ENCODE results near the gene C2CD2.

C2CD2 gene

DNA sequence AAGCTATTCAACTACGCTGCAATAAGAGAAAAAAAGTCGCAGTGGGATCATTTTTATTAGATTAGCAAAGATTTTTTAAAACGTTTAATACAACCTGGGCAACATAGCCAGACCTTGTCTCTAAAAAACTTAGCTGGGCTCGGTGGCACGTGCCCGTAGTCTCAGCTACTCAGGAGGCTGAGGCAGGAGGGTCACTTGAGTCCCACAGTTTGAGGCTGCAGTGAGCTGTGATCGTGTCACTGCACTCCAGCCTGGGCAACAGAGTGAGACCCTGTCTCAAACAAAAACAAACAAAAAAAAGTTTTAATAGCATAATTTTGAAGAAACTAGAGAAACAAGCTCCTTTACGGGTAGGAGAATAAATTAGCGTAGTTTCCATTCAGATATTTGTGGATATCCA, 73.7 kb downstream of the C2CD2 start:
- WGBS (ENCODE audit: extremely low coverage, insufficient coverage, low lambda C conversion rate), result no CpG with 5 or more reads among the region's 9 CpGs
- Histone ChIP-seq H4K8ac (ENCODE audit: low read depth, low read length) (no peak overlapping the region), H3K4me2 (ENCODE audit: low read length) (no peak overlapping the region), H2AK5ac (ENCODE audit: low read length) (no peak overlapping the region), H3K79me1 (ENCODE audit: low read length) (no peaks in the 10 kb centered on the region), H3K79me2 (ENCODE audit: control insufficient read depth, insufficient read depth, low read length) (peaks cover 2% of the 10 kb centered on the region), H3K27me3 (ENCODE audit: insufficient read depth, low read length, poor library complexity) (no peaks in the 10 kb centered on the region), H4K5ac (ENCODE audit: low read length) (no peak overlapping the region), H3K18ac (ENCODE audit: low read length) (no peak overlapping the region), H3K27ac (ENCODE audit: low read depth, low read length) (no peak overlapping the region), H3K23ac (ENCODE audit: low read length) (no peak overlapping the region), H3K36me3 (ENCODE audit: control insufficient read depth, insufficient read depth, low read length) (no peaks in the 10 kb centered on the region), H3K4me3 (ENCODE audit: low read length) (no peak overlapping the region), H2BK15ac (replicated peaks; ENCODE audit: low read depth) (no peak overlapping the region), H2BK120ac (ENCODE audit: low read depth, low read length) (no peak overlapping the region), H3K4me1 (ENCODE audit: control insufficient read depth, low read depth, low read length) (no peaks in the 10 kb centered on the region), H2BK5ac (ENCODE audit: low read length) (no peak overlapping the region), H3K56ac (ENCODE audit: low read length) (no peak overlapping the region), H3K4ac (ENCODE audit: low read depth, low read length) (no peak overlapping the region), H3K9ac (ENCODE audit: low read length) (no peak overlapping the region)
- DNase-seq, result no peak

DNA sequence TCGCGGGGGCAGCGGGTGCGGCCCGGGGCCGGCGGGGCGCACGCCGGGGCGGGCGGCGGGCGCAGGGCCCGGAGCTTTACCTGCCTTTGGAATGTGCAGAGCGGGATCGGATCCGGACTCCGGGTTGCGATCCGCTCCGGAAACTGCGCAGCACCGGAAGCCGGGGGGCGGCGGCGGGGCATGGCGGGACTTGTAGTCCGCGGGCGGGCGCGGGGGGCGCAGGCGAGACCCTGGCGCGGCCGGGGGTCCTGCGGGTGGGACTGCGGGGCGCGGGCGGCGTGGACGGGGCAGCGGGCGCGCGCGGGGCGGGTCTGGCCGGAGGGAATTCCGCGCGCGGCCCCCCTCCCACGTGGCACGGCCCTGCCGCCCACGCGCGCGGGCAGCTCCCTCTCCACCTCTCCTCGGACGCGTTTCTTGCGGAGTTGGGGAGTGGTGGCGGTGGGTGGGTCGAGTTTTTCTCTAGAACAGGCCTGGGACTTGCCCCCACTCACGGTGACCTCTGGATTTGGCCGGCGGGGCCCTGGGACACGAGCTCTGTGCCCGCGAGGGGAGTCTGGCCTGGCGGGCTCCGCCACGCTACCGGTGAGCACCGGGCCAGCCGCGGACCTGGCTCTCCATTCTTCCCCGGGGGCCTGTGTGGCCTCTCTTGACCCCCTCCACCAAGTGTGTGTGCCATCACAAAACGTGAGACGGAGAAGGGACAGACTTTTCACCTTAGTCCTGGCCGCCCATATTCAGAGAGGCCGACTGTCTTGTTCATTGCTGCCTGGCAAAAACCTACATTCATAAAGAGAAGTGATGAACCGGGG, 74.4 kb downstream of the C2CD2 start, which contains the start of gene PRDM15:
TSS of gene PRDM15 (minus strand) at position 155 of the 809 bp plus-strand sequence. CDS start 18,981 bp downstream, outside the sequence.
- Histone ChIP-seq H3K27ac (ENCODE audit: low read depth, low read length) (no peak within 1 kb of the TSS), H3K79me1 (ENCODE audit: low read length) (peaks cover 2% of the 10 kb centered on the region), H3K18ac (ENCODE audit: low read length) (peak within 1 kb of the TSS; percentile 100), H2BK5ac (ENCODE audit: low read length) (no peak within 1 kb of the TSS), H3K56ac (ENCODE audit: low read length) (peak within 1 kb of the TSS; percentile 91), H2BK120ac (ENCODE audit: low read depth, low read length) (peak within 1 kb of the TSS; percentile 99), H3K4ac (ENCODE audit: low read depth, low read length) (peak within 1 kb of the TSS; percentile 95), H3K4me3 (ENCODE audit: low read length) (peak within 1 kb of the TSS; percentile 71), H2AK5ac (ENCODE audit: low read length) (no peak within 1 kb of the TSS), H4K8ac (ENCODE audit: low read depth, low read length) (peak within 1 kb of the TSS; percentile 96), H2BK15ac (replicated peaks; ENCODE audit: low read depth) (no peak within 1 kb of the TSS), H3K27me3 (ENCODE audit: insufficient read depth, low read length, poor library complexity) (no peaks in the 10 kb centered on the region), H3K36me3 (ENCODE audit: control insufficient read depth, insufficient read depth, low read length) (no peaks in the 10 kb centered on the region), H3K79me2 (ENCODE audit: control insufficient read depth, insufficient read depth, low read length) (peaks cover 2% of the 10 kb centered on the region), H3K4me2 (ENCODE audit: low read length) (peak within 1 kb of the TSS; percentile 84), H4K5ac (ENCODE audit: low read length) (no peak within 1 kb of the TSS), H3K23ac (ENCODE audit: low read length) (no peak within 1 kb of the TSS), H3K4me1 (ENCODE audit: control insufficient read depth, low read depth, low read length) (no peaks in the 10 kb centered on the region), H3K9ac (ENCODE audit: low read length) (peak within 1 kb of the TSS; percentile 87)
- no CpG with 5 or more reads among the region's 89 CpGs for WGBS (ENCODE audit: extremely low coverage, insufficient coverage, low lambda C conversion rate)
- DNase-seq, result peak; percentile 90

DNA sequence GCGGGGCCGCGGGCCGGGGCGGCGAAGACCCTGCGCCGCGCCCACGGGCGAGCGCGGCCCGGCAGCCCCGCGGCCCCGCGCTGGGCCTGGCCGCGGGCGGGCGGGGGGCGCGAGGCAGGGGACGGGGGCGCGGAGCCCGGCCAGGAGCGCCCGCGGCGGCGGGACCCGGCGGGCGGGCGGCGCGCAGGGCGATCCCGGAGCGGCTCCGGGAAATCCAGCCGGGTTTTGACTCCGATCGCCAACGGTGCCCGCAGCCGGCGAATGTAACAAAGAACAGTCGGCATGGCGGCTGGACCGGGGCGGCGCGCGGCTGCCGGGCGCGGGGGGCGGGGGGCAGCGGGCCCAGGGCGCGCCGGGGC, 75.0 kb downstream of the C2CD2 start:
- no peaks in the 10 kb centered on the region for H3K4me1 ChIP-seq (ENCODE audit: control insufficient read depth, low read depth, low read length)
- H3K4me2 ChIP-seq (ENCODE audit: low read length), result no peak overlapping the region
- no peaks in the 10 kb centered on the region for H3K27me3 ChIP-seq (ENCODE audit: insufficient read depth, low read length, poor library complexity)
- DNase-seq, result peak; percentile 86
- WGBS (ENCODE audit: extremely low coverage, insufficient coverage, low lambda C conversion rate), result no CpG with 5 or more reads among the region's 65 CpGs
- H3K4me3 ChIP-seq (ENCODE audit: low read length), result no peak overlapping the region
- no peak overlapping the region for H3K23ac ChIP-seq (ENCODE audit: low read length)
- no peak overlapping the region for H2BK15ac ChIP-seq (replicated peaks; ENCODE audit: low read depth)
- no peaks in the 10 kb centered on the region for H3K36me3 ChIP-seq (ENCODE audit: control insufficient read depth, insufficient read depth, low read length)
- peaks cover 2% of the 10 kb centered on the region for H3K79me2 ChIP-seq (ENCODE audit: control insufficient read depth, insufficient read depth, low read length)
- H3K18ac ChIP-seq (ENCODE audit: low read length), result peak overlapping the region; percentile 100
- H3K4ac ChIP-seq (ENCODE audit: low read depth, low read length), result peak overlapping the region; percentile 95
- H3K9ac ChIP-seq (ENCODE audit: low read length), result no peak overlapping the region
- H3K27ac ChIP-seq (ENCODE audit: low read depth, low read length), result no peak overlapping the region
- H2AK5ac ChIP-seq (ENCODE audit: low read length), result no peak overlapping the region
- no peak overlapping the region for H2BK5ac ChIP-seq (ENCODE audit: low read length)
- no peak overlapping the region for H4K5ac ChIP-seq (ENCODE audit: low read length)
- peak overlapping the region; percentile 96 for H4K8ac ChIP-seq (ENCODE audit: low read depth, low read length)
- H3K79me1 ChIP-seq (ENCODE audit: low read length), result peaks cover 3% of the 10 kb centered on the region
- peak overlapping the region; percentile 99 for H2BK120ac ChIP-seq (ENCODE audit: low read depth, low read length)
- H3K56ac ChIP-seq (ENCODE audit: low read length), result no peak overlapping the region

- Histone ChIP-seq H3K4me1 (ENCODE audit: control insufficient read depth, low read depth, low read length) (no peaks in the 10 kb centered on the region), H4K8ac (ENCODE audit: low read depth, low read length) (no peak overlapping the region), H3K23ac (ENCODE audit: low read length) (no peak overlapping the region), H3K4me2 (ENCODE audit: low read length) (peak overlapping the region; percentile 83), H3K18ac (ENCODE audit: low read length) (peak overlapping the region; percentile 100), H3K36me3 (ENCODE audit: control insufficient read depth, insufficient read depth, low read length) (no peaks in the 10 kb centered on the region), H3K4ac (ENCODE audit: low read depth, low read length) (peak overlapping the region; percentile 89), H3K79me2 (ENCODE audit: control insufficient read depth, insufficient read depth, low read length) (peaks cover 2% of the 10 kb centered on the region), H3K9ac (ENCODE audit: low read length) (peak overlapping the region; percentile 68), H2BK120ac (ENCODE audit: low read depth, low read length) (no peak overlapping the region), H3K27me3 (ENCODE audit: insufficient read depth, low read length, poor library complexity) (no peaks in the 10 kb centered on the region), H2BK15ac (replicated peaks; ENCODE audit: low read depth) (no peak overlapping the region), H3K56ac (ENCODE audit: low read length) (peak overlapping the region; percentile 82), H2BK5ac (ENCODE audit: low read length) (no peak overlapping the region), H3K79me1 (ENCODE audit: low read length) (peaks cover 3% of the 10 kb centered on the region), H3K4me3 (ENCODE audit: low read length) (peak overlapping the region; percentile 71), H2AK5ac (ENCODE audit: low read length) (no peak overlapping the region), H3K27ac (ENCODE audit: low read depth, low read length) (no peak overlapping the region), H4K5ac (ENCODE audit: low read length) (no peak overlapping the region)
- peak; percentile 33 for DNase-seq
- WGBS (ENCODE audit: extremely low coverage, insufficient coverage, low lambda C conversion rate), result no CpG with 5 or more reads among the region's 48 CpGs
These were observed 75.7 kb downstream of the C2CD2 start for GRCh38 chr21:41877901-41878830.

DNA sequence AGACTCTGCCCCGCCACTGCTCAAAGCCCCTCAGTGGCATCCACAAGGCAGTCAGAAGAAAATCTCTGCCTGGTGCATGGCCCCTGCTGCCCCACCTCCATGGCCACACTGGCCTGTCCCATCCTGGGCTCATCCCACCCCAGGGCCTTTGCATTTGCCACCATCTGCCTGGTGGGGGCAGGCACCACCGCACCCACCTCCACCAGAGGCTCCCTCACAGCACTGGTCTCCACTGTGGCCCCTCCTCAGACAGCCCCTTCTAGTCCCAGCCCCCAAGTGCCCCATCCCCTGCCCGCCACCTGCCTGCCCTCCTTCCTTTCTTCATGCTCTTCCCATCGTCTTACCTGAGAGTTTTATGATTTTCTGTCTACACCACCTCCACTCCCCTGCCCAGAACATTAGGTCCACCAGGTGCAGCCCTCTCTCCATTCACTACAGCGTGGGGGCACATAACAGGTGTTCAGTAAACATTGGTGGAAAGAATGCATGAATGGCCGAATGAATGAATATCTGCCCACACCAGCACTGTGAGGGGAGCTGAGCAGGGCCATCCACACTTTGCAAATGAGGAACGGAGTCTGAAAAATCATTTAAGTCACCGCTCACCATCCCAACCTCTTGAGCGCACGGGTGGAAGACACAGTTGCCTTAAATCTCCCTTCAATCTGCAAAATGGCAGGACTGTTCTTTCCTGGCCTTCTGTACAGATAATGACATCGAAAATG, 76.7 kb downstream of the C2CD2 start:
- Histone ChIP-seq H3K79me1 (ENCODE audit: low read length) (peaks cover 7% of the 10 kb centered on the region), H2AK5ac (ENCODE audit: low read length) (no peak overlapping the region), H3K4ac (ENCODE audit: low read depth, low read length) (no peak overlapping the region), H3K27me3 (ENCODE audit: insufficient read depth, low read length, poor library complexity) (no peaks in the 10 kb centered on the region), H2BK120ac (ENCODE audit: low read depth, low read length) (no peak overlapping the region), H3K4me1 (ENCODE audit: control insufficient read depth, low read depth, low read length) (no peaks in the 10 kb centered on the region), H3K4me3 (ENCODE audit: low read length) (no peak overlapping the region), H3K56ac (ENCODE audit: low read length) (no peak overlapping the region), H4K8ac (ENCODE audit: low read depth, low read length) (no peak overlapping the region), H4K5ac (ENCODE audit: low read length) (no peak overlapping the region), H3K27ac (ENCODE audit: low read depth, low read length) (no peak overlapping the region), H2BK5ac (ENCODE audit: low read length) (no peak overlapping the region), H3K79me2 (ENCODE audit: control insufficient read depth, insufficient read depth, low read length) (peaks cover 2% of the 10 kb centered on the region), H3K4me2 (ENCODE audit: low read length) (no peak overlapping the region), H3K9ac (ENCODE audit: low read length) (no peak overlapping the region), H3K36me3 (ENCODE audit: control insufficient read depth, insufficient read depth, low read length) (no peaks in the 10 kb centered on the region), H2BK15ac (replicated peaks; ENCODE audit: low read depth) (no peak overlapping the region), H3K23ac (ENCODE audit: low read length) (no peak overlapping the region), H3K18ac (ENCODE audit: low read length) (no peak overlapping the region)
- WGBS (ENCODE audit: extremely low coverage, insufficient coverage, low lambda C conversion rate), result no CpG with 5 or more reads among the region's 11 CpGs
- DNase-seq, result no peak
